OCI-LY3 (cell line): ENCODE data around the gene FBXO2.

ENCODE experiments used
- CTCF ChIP-seq: fragments of 200-600, 300-600 bp; sonication (generic); IDR thresholded peaks from 2 replicates; pipeline ENCODE4 v1.5.1; 2014; ENCODE audit warnings: antibody characterized with exemption, low read length, low read depth
- EZH2phosphoT487 ChIP-seq: fragments of 200-600 bp; shearing (Covaris generic); IDR thresholded peaks from 2 replicates; pipeline ENCODE4 v1.6.1; 2018; ENCODE audit warnings: antibody characterized with exemption, mixed run types, low read depth

GRCh38 chr1:11641776-11642305 is 12.4 kb downstream of the FBXO2 start:
- TF ChIP-seq EZH2phosphoT487 (no peak), CTCF (no peak)
